Myocyte (in vitro differentiated cells): Measurements from ENCODE around the gene TMIE. TPM values are rescaled to one million over a fixed set of nuclear protein-coding genes. Genes with fewer than 3 reads are reported as not detected.
A peak's percentile ranks its signal among the peaks of the same experiment; 100 is the strongest.
"Not testable (repeated sequence)": the region's sequence is repeated elsewhere in the genome, so short reads cannot be mapped to it uniquely, and the experiment has no call there.

Experiments used
- DNase-seq: peaks from one replicate; pipeline ENCODE4 v3.0.0-alpha.2; 2012; ENCODE audit warnings: low read depth
- total RNA-seq: library from RNA; depleted of rRNA; stranded (reverse); fragments of >200 nt; gene quantifications from 2 replicates; pipeline ENCODE4 v1.2.3, GENCODE V29; 2014

The TMIE gene
- total RNA-seq, 1 donor from 2014 or later = 0.43 TPM

DNA sequence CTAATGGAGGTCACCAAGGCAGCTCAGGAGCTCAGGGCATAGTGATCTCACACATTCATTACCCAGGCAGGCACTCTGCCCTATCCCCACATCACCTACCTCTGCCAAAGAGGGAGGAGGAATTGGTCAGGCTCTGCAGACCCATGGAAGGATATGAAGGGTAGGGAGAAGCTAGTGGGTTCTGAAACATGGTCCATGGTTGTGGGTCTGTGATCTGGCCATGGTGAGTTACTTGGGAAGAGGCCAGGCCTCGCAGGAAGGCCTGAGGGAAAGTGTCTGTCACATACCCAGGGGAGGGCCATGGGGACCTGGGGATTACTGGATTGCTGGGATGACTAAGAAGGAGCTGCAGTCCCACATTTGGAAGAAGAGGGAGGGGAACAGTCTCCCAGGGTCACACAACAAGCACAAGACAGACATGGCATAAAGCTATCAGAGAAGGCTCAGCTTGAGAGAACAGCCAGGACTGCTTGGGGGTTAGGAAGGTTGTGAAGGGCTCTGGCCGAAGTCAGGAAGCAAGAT lies 17.9 kb downstream of the TMIE start:
- no peak for DNase-seq

DNA sequence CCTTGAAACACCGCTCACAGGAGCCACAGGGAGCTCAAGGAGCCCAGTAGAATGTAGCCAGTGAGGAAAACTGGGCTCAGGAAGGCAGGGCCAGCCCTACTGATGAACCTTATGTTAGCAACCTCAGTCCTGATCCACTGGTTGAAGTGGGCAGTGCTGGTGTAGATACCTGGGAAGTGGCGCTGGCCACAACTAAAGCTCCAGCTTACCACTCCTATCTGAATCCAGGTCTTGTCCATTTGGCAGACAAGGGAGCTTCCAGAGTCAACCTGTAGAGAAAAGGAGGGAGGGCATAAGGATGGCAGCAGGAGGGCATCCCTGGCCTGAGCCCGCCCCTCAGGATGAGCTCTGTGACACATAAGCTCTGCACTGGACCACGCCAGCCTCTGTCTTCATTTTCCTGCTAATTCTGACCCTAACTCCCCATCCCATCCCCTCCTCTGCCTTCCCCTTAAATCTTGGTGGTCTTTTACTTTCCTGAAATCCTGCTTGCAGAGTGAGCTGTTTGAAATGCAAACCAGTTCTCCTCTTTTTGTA lies 18.6 kb downstream of the TMIE start:
- no peak for DNase-seq

DNA sequence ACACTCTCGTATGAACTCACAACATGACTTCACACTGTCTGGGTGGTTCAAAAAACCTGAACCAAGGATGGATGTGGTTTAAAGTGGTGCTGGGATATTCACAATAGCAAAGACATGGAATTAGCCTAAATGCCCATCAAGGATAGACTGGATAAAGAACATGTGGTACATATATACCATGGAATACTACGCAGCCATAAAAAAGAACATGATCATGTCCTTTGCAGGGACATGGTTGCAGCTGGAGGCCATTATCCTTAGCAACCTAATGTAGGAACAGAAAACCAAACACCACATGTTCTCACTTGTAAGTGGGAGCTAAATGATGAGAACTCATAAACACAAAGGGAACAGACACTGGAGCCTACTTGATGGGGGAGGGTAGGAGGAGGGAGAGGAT lies 19.8 kb downstream of the TMIE start:
- DNase-seq = no peak

DNA sequence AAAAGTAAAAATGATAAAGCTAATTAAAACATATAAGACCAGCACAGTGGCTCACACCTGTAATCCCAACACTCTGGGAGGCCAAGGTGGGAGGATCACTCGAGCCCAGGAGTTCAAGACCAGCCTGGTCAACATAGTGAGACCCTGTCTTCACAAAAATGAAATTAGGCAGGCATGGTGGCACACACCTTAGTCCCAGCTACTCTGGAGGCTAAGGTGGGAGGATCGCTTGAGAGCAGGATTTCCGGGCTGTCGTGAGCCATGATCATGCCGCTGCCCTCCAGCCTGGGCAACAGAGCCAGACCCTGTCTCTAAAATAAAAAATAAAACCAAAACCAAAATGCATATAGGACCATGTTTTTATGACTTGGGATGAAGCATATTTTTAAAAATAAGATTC lies 21.3 kb downstream of the TMIE start:
- DNase-seq = no peak

DNA sequence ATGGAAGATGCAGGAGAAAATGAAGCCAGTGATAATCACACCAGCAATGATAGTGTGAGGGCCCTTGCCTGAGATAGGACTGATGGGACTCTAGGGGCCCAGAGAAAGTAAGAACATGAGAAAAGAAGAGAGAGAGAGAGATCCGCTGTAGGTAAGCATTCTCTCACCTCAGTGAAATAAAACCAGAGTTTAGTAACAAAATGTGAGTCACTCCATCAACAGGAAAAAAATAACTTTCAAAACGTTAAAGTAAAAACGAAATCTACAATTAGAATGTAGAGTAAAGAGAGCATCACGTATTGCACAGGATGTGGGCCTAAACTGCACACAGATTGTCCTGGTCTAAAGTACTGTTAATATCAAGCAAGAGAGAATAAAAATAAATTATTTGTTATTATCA lies 23.2 kb downstream of the TMIE start:
- no peak for DNase-seq

DNA sequence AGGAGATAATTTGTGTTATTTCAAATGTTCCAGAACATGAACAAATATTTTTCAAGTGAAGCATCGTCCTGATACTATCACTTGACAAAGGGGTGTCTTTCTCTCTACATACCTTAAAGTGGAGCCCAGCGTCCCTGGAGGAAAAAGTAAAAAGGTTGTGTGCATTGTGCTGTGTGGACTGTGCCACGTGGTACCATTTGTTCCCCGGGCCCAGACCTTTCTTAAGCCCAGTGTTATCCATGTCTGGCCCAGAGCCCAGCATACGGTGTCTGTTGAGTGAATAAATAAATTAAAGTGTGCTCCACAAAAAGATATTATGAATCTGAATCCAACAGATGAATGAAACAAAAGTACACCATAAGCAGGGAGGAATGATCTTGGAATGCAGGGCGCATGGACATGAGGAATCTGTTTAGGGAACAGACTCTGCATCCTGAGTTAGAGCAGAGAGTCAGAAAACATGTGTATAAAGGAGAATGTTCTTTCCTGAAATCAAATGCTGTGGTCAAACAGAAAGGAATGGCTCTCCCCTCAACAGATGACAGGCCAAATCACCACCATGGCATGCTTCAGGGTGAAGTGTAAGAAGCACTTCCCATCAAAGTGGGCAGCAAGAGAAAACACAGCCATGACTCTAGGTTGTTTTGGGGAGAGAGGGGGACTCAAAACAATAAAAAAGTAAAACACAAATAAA lies 24.6 kb downstream of the TMIE start:
- DNase-seq = peak; percentile 78

DNA sequence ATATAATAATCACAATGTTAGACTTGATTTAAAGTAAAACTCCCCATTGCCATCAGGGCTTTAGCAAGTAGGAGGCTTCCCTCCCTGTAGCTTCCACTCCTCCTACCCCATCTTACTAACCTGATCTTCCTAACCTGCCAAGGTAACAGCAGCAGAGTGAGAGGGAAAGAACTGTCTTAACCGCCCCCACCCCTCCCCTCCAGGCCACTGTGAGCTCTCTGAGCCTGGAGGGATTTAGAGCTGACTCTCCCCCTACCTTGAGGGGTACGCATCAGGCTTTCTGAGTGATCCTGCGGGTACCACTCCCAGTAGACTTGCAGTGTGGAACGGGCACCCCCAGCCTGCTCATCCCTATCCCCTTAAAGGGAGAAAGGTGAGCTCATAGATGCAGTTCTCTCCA lies 27.8 kb downstream of the TMIE start:
- no peak for DNase-seq

DNA sequence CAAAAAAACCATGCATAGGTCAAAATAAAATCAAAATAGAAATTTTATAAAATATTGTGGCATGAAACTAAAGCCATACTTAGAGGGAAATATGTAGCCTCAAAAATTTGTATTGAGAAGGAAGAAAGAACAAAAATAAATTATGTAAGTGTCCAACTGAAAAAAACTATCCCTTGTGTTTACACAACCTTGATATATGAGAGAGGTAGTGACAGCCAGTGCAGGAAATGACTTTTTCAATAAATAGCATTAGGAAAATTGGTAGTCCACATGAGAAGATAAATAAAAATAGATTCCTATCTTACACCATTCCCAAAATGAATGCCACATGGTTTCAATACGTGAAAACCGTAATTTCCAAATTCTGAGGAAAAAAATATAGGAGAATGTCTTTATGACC lies 29.6 kb downstream of the TMIE start:
- no peak for DNase-seq

DNA sequence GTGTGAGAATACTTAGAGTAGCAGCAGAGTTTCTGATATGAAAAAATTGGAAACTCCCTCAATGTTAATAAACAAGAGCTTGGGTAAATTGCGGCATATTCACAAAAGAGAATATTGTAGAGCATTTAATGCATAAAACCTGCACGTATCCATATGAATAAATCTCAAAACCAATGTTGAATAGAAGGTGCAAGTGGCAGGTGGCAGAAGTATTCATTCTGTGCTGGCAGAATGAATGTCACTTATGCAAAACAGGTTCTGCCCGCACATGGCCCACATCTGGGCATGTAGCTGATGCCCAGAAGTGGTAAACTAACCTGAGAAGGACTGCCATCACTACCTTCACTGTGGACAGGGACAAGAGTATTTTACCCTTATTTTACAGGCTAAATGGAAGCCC lies 30.6 kb downstream of the TMIE start:
- no peak for DNase-seq

DNA sequence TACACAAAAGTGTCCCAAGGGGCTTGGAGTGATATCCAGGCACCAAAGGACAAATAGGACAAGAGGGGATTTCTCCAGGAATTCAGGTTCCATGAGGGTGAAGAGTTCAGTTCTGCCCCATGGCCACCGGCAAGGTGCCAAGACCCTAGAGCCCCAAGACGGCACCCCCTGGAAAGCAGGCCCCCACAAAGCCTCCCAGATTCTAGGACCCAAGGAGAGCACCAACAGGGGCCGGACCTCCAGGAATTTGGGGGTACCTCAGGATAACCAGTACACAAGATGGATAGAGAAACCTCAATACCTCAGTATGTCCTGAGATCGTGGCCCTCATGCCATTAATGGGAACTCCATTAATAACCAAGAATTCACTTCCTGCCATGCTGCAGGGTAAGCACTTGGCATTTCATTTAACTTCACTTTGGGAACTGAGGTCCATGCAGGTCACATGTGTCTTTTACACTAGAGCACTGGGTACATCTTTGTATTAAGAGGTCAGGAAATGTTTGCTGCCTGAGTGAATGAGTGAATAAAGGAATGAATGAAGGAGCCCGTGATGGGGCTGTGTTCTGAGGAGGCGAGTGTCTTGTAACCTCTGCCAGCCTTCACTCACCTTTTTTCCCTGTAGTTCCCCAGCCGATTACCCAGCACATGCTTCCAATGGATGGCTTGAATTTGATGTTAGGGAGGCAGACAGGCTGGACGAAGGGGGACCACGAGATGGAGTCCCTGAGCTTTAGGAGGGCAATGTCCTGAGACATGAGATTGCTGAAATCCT lies 32.0 kb downstream of the TMIE start:
- no peak for DNase-seq

DNA sequence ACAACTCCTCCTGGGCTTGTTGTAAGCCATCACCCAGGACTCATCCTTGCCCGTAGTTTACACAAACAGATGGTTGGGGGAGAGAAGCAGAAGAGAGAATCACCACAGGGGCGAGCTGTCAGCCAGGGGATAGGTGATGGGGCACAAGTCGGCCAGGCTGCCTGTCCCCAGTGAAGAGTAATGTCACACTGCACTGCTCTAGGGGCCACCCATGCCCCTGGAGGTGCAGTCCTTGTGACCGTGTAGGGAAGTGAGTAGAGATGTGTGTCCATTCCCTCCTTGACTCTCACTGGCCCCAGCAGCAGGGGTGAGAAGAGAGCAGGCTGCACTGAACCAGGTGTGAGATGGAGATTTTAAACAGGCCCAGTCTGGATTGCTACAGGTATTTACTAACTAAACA lies 33.6 kb downstream of the TMIE start:
- no peak for DNase-seq

DNA sequence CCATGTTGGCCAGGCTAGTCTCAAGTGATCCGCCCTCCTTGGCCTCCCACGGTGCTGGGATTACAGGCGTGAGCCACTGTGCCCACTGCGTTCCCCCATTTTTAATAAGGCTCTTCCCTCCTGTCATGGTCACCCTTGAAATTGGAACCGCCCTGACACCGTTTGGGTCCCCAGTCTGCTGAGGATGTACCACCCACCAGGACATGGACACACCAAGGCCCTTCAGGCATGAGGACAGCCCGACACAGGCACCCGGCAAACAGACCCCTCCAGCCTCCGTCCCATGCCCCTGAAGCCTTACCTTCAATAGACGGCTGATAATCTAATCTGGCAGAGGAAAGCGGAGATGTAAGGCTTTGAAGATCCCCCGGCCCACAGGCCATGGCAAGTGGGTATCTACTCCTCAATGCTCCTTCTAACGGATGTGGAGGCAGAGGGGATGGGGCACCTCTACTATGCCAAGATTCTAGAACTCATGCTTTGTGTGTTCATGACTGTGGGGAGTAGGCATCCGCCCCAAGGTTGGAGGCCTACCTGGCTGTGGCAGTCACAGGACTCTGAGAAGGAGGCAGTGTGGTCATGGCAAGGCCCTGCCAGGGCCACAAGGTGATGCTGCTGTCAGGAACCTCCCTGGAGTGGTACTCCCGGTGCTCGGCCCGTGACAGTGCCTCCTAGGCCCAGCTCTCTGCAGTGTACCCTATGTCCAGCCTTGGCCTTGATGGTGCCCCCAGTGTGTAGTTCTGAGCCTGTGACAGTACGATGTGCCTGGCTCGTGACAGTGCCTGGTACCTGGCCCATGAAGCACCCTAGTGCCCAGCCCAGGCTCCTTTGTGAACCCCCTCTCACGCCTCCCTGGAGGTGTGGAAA lies 35.0 kb downstream of the TMIE start:
- DNase-seq = no peak

DNA sequence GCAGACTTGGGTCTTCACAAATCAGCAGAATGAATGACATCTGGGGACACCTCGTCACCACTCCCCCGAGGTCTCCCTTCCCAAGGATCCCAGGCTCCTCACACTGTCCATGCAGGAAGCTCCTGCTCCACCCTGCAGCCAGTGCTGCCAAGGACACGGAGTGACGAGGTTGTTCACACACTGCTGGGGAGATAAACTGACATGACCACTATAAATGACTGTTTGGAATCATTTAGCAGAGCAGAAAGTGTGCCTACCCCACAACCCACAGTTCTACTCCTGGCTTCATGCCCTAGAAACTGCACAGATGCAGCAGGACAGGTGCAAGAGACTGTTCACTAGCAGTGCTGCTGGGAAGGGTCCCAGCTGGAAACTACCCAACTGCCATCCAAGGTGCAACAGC lies 36.1 kb downstream of the TMIE start:
- DNase-seq = peak; percentile 76

DNA sequence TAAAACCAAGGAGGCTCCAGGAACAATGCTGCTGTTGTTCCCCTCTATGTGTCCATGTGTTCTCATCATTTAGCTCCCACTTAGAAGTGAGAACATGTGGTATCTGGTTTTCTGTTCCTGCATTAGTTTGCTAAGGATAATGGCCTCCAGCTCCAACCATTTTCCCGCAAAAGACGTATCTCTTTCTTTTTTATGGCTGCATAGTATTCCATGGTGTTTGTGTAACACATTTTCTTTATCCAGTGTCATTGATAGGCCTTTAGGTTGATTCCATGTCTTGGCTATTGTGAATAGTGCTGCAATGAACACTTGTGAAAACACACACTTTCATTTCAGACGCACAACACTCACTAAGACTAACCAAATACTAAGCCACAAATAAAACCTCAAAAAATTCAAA lies 38.4 kb downstream of the TMIE start:
- DNase-seq = not testable (repeated sequence)

DNA sequence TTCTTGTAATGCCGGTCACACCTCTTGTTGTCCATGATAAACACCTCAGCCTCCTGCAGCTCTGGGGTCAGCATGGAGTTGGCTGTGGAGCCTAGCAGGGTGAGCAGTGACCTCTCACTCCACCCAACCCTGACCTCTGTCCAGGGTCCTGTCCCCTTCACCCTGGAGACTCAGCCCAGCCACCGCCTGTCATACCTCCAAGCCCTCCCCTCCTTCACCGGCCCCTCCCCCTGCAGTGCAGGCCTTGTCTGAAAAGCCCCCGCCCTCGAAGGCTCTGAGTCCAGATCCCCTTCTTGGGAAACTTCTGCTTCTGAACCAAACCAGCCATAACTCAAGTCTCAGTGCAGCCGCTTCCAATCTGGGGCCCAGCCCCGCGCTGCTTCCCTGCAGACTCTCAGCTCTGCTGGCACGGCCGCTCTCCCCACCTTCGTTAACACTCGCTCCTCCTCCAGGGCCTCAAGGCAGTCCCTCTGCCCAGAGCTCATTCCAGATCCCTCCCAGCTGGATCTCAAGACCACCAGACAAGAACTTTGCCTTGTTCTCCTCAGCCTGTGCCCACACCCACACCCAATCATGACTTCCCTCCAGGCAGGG lies 41.9 kb downstream of the TMIE start:
- no peak for DNase-seq

DNA sequence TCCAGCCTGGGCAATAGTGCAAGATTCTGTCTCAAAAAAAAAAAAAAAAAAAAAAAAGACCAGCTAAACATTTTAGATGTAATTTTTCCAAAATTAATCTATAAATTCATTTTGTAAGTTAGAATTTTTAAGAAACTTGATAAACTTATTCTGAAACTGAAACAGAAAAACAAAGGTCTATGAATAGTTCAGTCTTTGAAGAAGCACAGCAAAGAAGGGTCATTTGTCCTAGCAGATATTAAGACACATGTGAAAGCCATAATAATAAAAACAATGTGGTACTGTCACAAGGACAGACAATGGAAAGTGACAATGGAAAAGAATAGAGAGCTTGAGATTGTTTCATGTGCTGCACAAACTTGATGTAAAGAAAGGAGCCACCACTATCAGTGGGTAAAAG lies 45.5 kb downstream of the TMIE start:
- no peak for DNase-seq

DNA sequence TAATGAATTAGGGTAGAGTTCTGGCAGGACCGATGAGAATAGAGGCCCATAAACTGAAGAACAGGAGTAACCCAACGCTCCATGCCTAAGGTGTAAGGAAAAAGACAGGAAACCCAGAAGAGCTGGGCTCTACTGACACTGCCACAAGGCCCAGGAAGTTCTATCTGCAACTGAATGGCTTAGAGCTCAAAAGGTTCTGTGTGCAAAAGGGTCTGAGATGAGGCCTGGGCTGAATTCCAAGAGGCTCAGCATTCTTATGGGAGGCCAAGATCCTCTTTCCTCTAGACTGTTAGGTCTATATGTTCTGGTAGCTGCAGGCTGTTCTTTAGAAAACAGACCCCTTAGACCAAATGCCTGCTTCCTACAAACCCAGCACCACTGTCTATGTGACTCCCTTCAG lies 47.0 kb downstream of the TMIE start:
- no peak for DNase-seq

DNA sequence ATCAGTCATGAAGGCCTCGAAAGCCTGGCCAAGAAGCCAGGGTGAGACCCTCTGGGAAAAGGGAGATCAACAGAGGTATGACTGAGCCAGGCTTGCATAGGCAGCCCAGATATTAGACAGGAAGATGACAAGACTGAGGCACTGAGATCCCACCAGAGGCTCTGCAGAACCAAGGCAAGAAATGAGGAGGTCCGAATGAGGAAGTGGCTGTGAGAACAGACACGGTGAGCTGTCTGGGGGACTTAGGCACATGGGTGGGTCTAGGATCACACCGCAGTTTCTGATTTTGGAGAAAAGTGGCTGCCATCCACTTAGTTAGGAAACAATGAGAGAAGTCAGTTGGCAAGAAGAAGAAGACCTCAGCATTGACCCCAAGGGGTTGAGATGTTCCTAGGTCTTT lies 47.9 kb downstream of the TMIE start:
- DNase-seq = no peak

DNA sequence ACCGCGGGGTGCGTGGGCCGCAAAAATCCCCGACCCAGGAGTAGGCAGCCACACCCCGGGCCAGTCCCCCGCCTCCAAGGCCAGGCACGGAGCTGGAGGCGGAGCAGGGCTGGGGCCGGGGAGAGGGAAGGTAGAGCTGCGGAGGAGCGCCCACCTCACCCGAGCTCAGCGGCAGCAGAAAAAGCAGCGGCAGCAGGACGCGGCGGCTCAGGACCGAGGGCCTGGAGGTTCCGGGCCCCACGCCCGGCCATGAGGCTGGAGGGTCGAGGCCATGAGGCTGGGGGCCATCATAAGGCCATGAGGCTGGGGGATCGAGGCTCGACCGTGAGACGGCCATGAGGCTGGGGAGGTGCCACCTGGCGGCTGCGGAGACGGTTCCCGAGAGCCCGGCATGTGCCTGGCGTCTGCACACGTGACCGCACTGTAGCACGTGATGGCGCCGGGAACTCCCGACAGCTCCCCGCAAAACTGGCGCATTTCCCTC lies 49.4 kb downstream of the TMIE start:
- DNase-seq = no peak

DNA sequence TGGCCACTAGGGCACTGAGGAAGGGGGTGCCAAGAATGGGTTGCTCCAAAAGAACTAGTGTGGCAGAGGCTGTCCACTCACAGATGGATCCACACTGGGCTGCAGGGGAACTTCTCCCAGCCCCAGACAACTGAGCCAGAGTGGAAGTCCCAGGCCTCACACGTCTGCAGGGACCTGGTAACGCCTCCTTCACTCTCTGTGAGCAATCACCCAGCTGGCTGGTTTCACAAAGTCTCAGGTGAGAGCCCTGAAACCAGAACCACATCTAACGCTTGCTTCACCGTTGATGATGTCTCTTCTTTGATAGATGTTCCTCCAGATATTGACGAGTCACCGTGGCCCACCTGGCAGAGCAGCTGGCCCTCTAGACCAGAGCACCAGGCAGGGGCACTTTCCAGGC lies 51.9 kb downstream of the TMIE start:
- DNase-seq = not testable (repeated sequence)

DNA sequence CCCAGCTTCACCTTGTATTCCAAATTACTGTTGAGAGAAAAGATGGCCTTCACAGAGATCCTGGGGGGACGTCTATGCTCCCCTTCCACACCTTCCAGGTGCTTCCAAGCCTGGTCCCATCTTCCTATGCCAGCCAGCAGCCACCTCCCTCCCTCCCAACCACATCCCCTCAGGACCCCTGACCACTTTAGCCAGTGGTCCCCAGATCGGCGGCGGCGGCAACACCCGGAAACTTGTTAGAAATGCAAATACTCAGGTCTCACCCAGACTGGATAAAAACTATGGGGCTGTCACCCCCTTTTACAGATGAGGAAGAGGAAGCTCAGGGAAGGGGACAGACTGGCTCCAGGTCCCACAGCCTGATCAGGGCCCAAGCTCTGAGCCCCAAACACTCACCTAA lies 54.5 kb downstream of the TMIE start:
- no peak for DNase-seq
